GM21360 (cell line): Measurements from ENCODE around the gene KCNMA1.
"Not testable (repeated sequence)": the region's sequence is repeated elsewhere in the genome, so short reads cannot be mapped to it uniquely, and the experiment has no call there.

Source experiments
- ATAC-seq: cut with Tn5 transposase; IDR thresholded peaks from one replicate; pipeline ENCODE4 v1.9.1; 2021; ENCODE audit warnings: mild to moderate bottlenecking, moderate library complexity; ENCODE audit not compliant: unreplicated experiment

Gene KCNMA1

DNA sequence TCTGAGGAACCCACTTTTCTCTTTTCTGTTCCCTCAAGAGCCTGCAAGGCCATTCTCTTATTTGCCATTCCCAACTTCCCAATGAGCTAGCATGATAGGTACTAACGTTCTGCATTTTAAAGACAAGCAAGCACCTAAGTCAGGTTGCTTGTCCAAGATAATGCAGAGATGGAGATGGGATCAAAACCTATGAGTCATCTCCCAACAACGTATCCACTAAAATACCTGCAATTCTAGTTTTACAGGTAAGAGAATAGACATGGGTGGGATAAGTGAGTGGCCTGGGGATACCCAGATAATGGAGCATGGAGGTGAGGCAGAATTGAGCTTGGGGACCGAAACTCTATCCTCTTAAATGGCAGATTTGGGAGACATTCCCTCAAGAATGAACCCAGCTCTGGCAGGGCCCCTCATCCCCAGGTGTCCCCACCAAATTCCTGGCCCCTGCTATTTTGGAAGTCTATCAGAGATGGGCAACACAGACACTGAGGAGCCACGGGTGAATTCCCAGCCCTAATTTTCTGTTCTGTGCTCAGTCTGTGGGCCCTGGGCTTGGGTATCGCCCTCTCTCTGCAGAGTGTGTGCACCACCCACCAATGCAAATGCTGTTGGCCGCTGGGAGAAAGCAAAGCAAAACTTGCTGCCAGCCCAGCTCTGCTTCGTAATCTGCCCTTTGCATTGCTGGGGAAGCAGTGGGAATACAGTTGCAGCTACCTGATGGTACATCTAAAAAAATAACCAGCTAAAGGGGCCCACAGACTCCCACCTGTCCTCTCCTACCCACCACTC, 98.3 kb downstream of the KCNMA1 start:
- ATAC-seq: no peak

DNA sequence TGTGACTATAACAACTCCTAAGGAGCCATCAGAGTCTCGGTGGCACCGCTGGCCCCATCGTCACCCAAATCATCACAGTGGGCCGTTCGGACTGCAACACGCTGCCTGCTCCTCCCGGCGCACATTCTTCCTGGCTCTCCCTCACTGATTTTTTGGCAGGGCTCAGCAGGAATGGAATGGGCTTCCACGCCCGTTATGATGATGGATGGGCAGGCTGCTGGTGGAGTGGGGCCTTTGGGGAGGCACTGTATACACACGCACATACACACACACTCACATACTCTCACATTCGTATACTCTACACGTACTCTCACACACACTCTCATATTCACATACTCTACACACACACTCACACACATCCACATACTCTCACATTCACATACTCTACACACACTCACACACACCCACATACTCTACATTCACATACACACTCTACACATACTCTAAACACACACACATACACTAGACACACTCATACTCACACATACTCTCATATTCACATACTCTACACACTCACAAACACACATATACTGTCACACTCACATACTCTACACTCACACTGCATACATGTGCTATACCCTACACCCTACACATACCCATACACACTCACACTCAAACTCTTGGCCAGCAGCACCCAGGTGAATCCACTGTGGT, 99.8 kb downstream of the KCNMA1 start:
- no peak for ATAC-seq

DNA sequence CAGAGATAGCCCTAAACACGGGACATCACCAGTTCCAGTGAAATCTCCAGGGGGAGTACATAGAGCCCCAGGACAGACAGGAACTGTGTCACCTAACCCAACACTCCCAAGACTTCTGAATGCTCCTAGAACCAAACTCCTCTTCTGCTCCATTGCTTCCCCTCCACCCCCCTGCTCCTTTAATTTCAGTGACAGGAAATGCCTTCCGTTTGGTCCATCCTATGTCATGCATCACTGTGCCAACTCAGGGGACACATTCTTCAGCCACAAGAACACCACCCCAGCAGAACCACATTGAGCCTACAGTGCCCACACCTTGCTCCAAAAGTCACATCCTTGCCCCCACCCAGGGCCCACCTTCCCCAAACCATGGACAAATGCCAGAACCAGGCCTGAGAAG, 100.5 kb downstream of the KCNMA1 start:
- no peak for ATAC-seq

DNA sequence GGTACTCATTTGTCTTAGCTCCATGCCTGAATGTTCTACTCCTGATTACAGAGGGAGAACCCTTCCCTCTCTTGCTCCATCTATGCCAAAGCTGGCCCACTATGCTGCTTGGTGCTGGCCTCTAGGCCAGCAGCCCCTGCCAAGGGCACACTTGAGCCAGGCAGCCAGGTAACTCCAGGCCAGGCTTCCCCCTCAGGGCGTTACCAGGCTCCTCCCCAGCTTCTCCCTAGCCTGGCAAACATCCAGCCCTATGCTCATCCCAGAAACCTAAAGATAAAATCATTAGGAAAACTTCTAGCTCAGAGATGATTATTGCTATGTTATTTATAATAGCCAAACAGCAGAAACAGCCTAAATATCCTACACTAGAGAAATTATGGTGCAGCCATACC, 103.7 kb downstream of the KCNMA1 start:
- no peak for ATAC-seq

DNA sequence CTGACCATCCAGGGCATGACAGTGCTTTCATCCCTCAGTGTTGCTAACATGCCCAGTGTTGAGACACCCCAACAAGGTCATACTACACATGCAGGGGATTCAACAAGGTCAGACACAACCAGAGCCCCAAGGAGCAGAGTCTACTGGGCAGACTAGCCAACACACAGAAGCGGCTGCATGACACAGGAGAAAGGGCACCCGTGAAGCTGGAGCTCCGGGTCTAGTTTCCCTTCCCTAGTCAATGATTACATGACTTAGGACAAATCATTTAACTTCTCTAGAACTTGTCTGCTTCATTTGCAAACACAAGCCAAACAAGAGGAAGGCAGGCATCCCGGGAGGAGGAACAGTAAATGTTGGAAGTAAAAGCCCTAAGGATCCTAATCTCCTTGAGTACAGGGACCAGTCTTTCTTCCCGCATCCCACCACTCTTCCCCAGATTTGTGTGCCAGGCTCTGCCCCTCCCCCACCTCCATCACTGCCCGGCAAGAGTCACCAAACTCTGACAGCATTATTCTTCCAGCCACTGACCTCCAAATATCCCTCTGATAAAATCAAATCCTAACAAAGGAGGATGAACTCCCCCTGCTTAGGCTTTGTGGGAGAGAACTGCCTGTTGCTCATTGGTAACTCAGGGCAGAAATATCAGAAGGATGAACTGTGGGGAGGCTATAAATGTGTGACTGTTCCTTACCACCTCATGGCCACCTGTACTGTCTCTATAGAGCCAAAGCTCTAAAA, 104.3 kb downstream of the KCNMA1 start:
- ATAC-seq: no peak

DNA sequence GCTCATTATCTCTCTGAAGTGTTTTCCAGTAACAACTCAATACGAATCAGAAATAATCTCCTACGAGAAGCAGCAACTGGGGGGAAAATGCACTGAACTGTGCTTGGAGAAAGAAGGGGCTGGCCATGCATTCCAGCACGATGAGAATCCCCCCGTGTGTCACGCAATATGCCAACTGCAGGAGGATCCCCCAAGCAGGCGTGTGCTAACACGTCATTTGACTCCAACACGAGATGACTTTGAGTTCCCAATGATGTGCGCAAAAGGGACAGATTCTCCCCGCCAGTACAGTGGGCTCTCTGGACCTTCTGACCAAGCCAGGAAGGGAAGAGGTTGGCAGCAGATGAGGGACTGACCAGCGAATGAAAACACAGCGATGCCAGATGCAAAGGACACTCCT, 105.5 kb downstream of the KCNMA1 start:
- ATAC-seq: no peak

DNA sequence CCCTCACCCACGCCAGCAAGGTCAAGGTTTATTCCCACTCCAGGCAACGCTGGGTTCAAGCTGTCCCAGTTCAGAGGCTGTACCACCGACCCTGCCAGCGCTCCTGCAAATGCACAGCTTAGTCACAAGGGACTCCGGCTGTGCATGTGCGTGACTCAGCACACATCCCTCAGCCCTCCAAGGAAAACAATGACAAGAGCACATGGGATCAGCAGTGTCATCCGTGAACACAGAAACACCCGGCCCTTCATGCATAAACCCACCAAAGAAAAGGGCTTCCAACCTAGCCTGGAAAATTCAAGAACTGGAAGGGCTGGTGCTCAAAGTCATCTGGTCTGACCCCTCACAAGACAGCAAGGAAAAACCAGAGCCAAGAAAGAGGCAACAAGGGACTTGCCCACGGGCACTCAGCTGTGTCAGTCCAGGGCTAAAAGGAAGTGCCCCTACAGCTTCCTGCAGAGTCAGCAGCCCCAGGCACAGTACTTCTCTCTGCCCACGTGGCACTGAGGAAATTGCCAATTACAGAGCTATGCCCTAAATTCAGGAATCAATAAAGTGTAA, 106.1 kb downstream of the KCNMA1 start:
- ATAC-seq: no peak

DNA sequence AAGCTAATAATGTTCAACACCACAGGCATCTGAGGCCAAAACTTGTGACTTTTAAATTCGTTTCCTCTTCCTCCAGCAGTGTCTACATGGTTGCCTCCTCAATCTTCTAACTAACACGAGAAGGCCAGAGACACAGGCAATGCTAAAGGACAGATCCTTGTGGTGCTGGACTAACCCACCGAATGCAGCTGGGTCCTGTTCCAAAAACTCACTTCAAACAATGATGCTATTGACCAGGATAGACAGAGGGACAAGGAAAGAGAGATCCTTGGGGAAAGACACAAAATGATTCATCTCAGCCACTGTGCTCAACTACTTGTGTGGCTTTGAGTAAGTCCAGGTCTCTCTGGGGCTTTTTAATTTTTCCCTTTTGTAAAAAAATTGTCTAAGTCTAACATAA, 107.6 kb downstream of the KCNMA1 start:
- ATAC-seq: no peak

DNA sequence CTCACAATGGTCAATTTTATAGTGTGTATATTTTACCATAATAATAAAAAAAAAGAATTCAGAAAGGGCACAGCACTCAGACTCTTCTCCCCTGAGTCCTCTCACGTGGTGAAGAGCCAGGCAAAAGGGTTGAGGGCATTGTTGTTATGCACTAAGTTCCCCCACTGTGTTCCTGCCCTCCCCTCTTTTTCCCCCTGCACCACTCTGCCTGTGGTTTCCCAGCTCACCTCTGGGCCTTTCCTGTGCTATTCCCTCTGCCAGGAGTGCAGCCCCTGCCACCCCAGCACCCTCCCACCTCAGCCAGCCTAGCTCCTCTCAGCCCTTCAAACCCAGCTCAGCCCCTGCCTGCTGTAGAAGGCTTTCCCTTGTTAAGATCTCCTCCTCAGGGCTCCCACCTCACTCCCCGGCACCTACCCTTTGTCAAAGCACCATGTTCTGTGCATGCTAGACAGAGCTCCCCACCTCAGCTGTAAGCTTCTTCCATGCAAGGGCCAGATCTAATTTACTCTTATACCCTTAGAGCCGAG, 108.5 kb downstream of the KCNMA1 start:
- no peak for ATAC-seq

DNA sequence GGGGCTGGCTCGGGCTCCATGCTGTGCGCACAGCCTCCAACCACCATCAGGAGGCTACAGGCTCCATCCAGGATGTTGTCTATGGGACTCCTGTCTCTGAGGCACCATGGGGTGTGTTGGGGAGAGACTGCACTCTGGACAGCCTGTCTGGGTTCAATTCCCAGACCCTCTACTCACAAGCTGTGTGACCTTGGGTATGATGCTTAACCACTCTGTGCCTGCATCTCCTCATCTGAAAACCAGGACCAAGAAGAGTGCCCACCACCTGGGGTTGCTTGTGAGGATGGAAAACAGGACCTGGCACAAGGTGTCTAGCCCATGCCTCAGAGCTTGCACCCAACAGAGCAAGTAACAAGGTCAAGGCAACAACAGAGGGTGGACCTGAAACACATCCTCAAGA, 109.8 kb downstream of the KCNMA1 start:
- ATAC-seq: no peak

DNA sequence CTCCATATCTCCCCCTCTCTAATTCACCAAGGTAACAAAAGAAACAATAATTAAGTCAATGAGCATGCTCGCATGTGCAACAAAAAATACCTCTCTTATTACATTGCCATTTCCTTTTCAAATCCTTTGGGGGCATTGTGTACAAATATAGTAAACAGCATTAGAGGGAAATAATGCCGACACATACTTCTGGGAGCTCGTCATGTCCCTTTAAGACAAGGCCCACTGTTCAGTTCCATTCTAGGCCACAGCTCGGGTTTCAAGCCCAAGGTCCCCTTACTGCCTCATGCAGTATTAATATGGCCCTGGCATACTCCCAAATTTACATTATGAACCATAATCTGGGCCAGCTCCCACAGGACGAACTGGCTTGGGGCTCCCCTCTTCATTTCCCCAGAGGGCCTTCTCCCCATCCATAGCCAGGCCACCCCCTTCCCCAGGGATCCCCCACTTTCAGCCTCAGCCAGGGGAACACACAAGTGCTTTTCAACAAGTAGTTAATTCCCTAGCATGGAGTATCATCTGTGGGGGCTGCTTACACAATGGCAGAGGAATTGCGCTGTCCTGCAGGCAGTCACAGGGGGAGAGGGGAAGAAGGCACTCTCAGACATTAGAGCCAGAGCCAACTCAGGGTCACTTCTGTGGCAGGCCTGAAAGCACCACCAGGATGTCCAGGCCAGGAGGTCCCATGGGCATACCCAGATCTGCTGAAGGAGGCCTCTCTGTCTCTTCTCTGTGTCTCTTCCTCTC, 110.6 kb downstream of the KCNMA1 start:
- ATAC-seq: no peak

DNA sequence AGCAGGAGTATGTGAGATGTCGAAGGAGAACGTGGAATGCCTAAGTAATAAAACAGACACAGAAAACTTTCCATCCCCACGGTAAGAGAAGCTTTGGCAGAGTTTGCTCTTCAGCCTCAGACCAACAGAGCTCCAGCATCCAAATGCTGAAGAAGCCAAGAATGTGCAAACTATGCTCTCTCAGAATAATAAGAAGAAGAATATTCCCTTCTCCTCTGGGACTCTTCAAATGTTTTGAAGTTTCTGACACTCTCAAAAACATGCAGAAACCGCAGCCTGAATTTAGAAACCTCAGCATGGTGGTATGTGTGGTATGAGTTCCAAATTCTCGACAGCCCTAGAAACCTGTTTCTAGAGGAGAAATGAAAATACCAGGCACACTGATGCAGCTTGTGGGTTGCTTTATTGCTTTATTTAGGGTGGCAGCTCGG, 113.3 kb downstream of the KCNMA1 start:
- ATAC-seq: no peak

DNA sequence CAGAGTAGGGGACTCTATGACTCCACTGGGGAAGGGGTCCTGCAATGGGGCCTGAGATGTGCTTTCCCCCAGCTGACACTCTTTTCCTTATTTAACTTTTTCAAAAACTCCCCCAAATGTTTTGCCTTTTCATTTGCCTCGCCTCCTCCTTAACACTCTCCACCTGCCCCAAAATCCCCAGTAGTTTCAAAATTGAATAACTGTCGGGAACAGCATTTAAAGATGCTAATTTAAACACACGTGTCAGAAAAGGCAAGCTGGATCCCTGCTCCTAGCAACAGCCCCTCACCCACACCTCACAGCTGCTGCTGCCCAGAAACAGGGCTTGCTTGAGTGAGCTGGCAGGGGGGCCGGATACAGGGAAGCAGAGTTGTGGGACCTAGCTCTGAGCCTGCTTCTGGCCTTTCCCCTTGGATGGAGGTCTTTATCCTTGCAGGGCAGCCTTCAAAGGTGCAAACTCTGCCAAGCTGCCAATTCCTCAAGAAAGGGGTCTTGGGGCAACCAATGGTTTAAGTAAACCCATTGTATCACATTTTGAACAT, 115.3 kb downstream of the KCNMA1 start:
- no peak for ATAC-seq

DNA sequence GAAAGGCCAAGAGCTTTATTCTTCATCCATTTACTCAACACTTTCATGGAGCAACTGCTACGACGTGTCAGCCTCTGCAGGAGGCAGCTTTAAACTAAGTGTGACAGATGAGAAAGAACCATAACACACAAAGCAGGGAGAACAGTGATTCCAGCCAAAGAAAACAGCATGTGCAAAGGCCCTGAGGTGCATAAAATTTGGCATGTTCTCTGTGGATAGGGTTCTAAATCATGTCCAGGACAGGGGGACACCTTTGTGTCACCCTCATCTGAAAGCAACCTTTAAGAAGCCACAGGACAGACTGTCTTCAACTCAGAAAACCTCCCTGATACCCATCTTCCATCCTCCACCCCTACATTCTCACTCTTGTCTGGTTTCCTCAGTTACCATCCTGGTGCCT, 116.6 kb downstream of the KCNMA1 start:
- no peak for ATAC-seq

DNA sequence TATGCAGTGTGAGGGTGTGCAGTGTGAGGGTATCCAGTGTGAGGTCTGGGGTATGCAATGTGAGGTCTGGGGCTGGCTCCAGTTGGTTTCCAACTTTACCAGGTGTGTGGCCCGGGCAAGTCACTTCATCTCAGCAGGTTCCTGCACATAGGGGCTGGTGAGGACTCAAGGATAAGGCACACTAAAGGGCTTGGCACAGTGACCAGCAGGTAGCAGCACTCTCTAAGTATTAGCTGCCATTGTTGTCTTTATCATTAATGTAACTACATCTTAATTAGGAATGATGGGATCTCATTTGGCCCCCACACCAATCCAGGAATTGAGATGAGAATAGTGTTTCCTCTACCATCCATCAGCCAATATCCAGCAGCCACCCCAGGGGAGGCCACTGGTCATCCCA, 117.3 kb downstream of the KCNMA1 start:
- ATAC-seq: no peak

DNA sequence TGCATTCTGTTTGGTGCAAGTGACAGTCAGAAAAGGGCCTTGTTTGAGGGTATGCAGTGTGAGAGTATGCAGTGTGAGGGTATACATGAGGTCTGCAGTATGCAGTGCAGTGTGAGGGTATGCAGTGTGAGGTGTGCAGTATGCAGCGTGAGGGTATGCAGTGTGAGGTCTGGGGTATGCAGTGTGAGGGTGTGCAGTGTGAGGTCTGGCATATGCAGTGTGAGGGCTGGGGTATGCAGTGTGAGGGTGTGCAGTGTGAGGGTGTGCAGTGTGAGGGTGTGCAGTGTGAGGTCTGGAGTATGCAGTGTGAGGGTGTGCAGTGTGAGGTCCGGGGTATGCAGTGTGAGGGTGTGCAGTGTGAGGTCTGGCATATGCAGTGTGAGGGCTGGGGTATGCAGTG, 117.8 kb downstream of the KCNMA1 start:
- ATAC-seq: not testable (repeated sequence)

DNA sequence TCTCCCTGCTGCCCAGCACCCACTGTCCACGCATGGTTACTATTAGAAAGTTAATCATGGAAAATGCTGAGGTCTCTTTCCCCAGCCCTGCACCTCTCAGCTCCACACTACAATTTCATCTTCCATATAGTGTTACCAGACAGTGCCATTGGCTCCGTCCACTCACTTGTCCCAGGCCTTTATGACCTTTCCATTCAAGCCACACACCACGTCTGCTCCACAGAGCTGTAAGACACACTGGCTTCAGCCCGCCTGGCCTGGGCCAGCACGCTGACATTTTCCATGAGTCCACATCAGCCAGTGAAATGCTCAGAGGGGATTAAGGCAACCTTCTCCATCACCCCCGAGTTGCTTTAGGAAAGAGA, 118.7 kb downstream of the KCNMA1 start:
- ATAC-seq: no peak

DNA sequence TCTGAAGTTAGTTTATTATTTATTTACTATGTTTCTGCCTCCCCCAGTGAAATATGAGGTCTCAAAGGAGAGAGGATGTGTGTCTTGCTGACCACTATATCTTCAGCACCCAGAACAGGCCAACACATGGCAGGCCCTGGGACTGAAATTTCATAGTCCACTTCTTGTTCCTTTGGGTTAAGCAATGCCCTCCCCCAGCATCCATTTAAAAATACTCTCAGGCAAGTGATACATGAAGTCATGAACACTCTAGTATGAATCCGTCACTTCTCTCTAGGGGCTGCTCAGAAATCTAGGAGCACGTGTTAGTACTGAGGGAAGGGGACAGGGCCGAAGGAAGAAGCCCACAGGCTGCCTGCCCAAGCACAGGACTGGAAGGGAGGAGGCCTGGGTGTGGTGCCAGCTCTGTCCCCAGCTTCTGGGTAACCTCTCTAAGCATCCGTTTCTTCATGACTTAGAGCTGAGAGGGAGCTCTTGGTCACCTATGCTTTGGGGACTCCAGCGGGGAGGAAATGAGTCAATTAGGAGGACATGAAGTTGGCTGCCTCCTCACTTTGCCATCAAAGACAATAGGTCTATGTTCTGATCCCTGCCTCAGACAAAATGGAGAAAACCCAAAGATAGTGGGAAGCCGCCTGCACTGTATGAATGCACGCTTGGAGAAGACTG, 119.2 kb downstream of the KCNMA1 start:
- no peak for ATAC-seq

DNA sequence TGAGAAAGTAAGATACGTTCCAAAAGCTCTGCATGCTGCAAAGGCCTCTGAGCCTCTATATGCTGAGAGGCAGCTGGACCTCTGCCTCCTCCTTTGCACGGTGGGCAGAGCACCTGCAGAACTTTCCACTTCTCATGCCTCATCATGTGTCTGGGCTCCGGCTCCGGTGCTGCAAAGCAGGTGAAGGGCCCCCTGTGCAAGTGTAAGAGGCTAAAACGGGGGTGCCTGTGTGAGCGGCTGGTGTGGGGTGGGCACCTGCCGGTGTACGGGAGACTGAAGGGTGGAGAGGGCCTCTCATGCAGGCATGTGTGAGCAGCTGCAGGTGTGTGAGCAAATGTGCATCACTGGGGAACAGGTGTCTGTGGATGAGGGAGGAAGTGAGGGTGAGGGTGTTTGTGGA, 121.0 kb downstream of the KCNMA1 start:
- no peak for ATAC-seq

DNA sequence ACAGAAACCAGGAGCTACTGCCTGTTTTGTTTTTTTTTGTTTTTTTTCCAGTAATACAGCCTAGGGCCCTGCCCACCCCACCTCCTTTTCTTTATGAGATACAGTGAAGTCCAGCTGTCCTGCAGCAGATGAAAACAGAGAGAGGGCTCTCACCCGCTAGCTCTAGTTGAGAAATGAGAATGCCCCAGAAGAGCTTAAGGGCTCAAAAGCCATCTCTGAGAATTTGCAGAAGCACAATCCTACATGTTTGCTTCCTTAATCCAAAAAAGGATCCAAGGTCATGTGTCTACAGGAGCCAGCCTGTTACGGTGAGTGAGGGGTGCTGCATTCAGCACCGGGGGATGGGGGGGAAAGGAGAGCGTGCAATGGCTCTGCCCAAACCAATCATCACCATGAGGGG, 122.7 kb downstream of the KCNMA1 start:
- ATAC-seq: no peak
